SK-N-SH (cell line): ENCODE data around the gene KCNJ10. TPM values are rescaled to one million over a fixed set of nuclear protein-coding genes. Genes with fewer than 3 reads are reported as not detected.

ENCODE experiments used
- CTCF ChIA-PET: fragments of 300-600, 350-600 bp; formaldehyde crosslinking; extraction: SDS; loops from one replicate; lab custom pipeline; 2021; lab: Yijun Ruan, JAX
- POLR2A ChIA-PET: fragments of 350-600 bp; sonication (Branson Sonifier 250); formaldehyde crosslinking; extraction: SDS; loops from one replicate; lab custom pipeline; 2020; ENCODE audit warnings: antibody characterized with exemption, inconsistent platforms; lab: Yijun Ruan, JAX
- DNase-seq: peaks from one replicate; pipeline ENCODE4 v3.0.0; 2012
- H2AFZ ChIP-seq: fragments of 200-600 bp; sonication (generic); 2 replicates; pipeline ENCODE4 v1.8.1; 2016; ENCODE audit warnings: antibody characterized with exemption, mild to moderate bottlenecking, low read depth
- H3F3A ChIP-seq: fragments of 200-600 bp; sonication (generic); replicated peaks from 2 replicates; pipeline ENCODE3; 2016; ENCODE audit warnings: antibody characterized with exemption, mild to moderate bottlenecking; ENCODE audit not compliant: insufficient read depth
- H3K27ac ChIP-seq, 2 experiments: fragments of 200-500 bp in 1 of 2; fragments of 200-600 bp in 1 of 2; sonication (Bioruptor generic) in 1 of 2; sonication (generic), shearing (Covaris generic) in 1 of 2; 2 replicates each; pipeline versions ENCODE4 v1.5.1 to v1.6.1; 2014 to 2016; ENCODE audit warnings: low read depth in 2 of 2, inconsistent platforms in 1 of 2, low read length in 1 of 2, mild to moderate bottlenecking in 1 of 2, mixed read lengths in 1 of 2
- H3K27me3 ChIP-seq: fragments of 200-600 bp; sonication (generic), shearing (Covaris generic); 2 replicates; pipeline ENCODE4 v1.6.1; 2016; ENCODE audit warnings: mixed run types; ENCODE audit not compliant: insufficient read depth
- H3K36me3 ChIP-seq, 2 experiments: fragments of 200-500 bp in 1 of 2; fragments of 200-600 bp in 1 of 2; sonication (Bioruptor generic) in 1 of 2; sonication (generic) in 1 of 2; replicated peaks in 1 of 2; 2 replicates each; pipeline versions ENCODE3 to v1.5.1; 2014 to 2016; ENCODE audit warnings: low read length in 1 of 2, mild to moderate bottlenecking in 1 of 2; ENCODE audit not compliant: insufficient read depth in 2 of 2, control insufficient read depth in 1 of 2
- H3K4me1 ChIP-seq, 2 experiments: fragments of 200-500 bp in 1 of 2; fragments of 200-600 bp in 1 of 2; sonication (Bioruptor generic) in 1 of 2; sonication (generic), shearing (Covaris generic) in 1 of 2; 2 replicates each; pipeline versions ENCODE4 v1.5.1 to v1.6.1; 2014 to 2016; ENCODE audit warnings: low read depth in 1 of 2, low read length in 1 of 2, mixed run types in 1 of 2; ENCODE audit not compliant: insufficient read depth in 2 of 2, control insufficient read depth in 1 of 2
- H3K4me2 ChIP-seq: fragments of 200-600 bp; sonication (generic), shearing (Covaris generic); 2 replicates; pipeline ENCODE4 v1.6.1; 2017; ENCODE audit warnings: mixed run types
- H3K4me3 ChIP-seq, 2 experiments: fragments of 200-500 bp in 1 of 2; fragments of 200-600 bp in 1 of 2; sonication (Bioruptor generic) in 1 of 2; sonication (generic), shearing (Covaris generic) in 1 of 2; 2 replicates each; pipeline versions ENCODE4 v1.5.1 to v1.8.1; 2014 to 2016; ENCODE audit warnings: low read depth in 2 of 2, inconsistent platforms in 1 of 2, low read length in 1 of 2, mild to moderate bottlenecking in 1 of 2, mixed read lengths in 1 of 2, moderate library complexity in 1 of 2
- H3K79me2 ChIP-seq: fragments of 200-600 bp; sonication (generic); 2 replicates; pipeline ENCODE4 v1.8.1; 2017; ENCODE audit warnings: mild to moderate bottlenecking; ENCODE audit not compliant: insufficient read depth
- H3K9ac ChIP-seq: fragments of 200-600 bp; sonication (generic); 2 replicates; pipeline ENCODE4 v1.6.1; 2017; ENCODE audit warnings: mixed run types
- H3K9me2 ChIP-seq: fragments of 200-600 bp; sonication (generic); 2 replicates; pipeline ENCODE4 v1.6.1; 2017; ENCODE audit warnings: mixed run types
- H3K9me3 ChIP-seq: fragments of 200-600 bp; sonication (generic); 2 replicates; pipeline ENCODE4 v1.6.1; 2017; ENCODE audit warnings: mixed run types, mild to moderate bottlenecking, moderate library complexity
- H4K20me1 ChIP-seq: fragments of 200-600 bp; sonication (generic); 2 replicates; pipeline ENCODE4 v1.6.1; 2017; ENCODE audit warnings: mild to moderate bottlenecking, mixed run types; ENCODE audit not compliant: insufficient read depth
- CHD2 ChIP-seq: fragments of 150-350 bp; IDR thresholded peaks from 2 replicates; pipeline ENCODE4 v1.6.1; 2018; ENCODE audit warnings: low read length; ENCODE audit not compliant: partially characterized antibody
- CTCF ChIP-seq: fragments of 200-600 bp; sonication (generic); IDR thresholded peaks from 2 replicates; pipeline ENCODE4 v1.6.1; 2017; ENCODE audit warnings: antibody characterized with exemption, mild to moderate bottlenecking, moderate library complexity
- EP300 ChIP-seq, 2 experiments: IDR thresholded peaks; 2 replicates each; pipeline versions ENCODE4 v1.4.0 to v1.6.1; 2012; ENCODE audit warnings: borderline replicate concordance in 1 of 2, low read depth in 1 of 2, low read length in 1 of 2
- FOXJ3 ChIP-seq: sonication (generic); formaldehyde crosslinking; IDR thresholded peaks from 2 replicates; pipeline ENCODE4 v1.5.1; 2020; ENCODE audit warnings: mild to moderate bottlenecking, missing genetic modification reagents
- GATA2 ChIP-seq: sonication (generic); formaldehyde crosslinking; IDR thresholded peaks from 2 replicates; pipeline ENCODE4 v1.5.0; 2020; ENCODE audit warnings: mild to moderate bottlenecking, missing genetic modification reagents
- NRF1 ChIP-seq: IDR thresholded peaks from 2 replicates; pipeline ENCODE4 v1.6.1; 2012; ENCODE audit warnings: low read depth, mild to moderate bottlenecking, low read length
- PBX3 ChIP-seq: IDR thresholded peaks from 2 replicates; pipeline ENCODE4; 2012
- RAD21 ChIP-seq: IDR thresholded peaks from 2 replicates; pipeline ENCODE4 v1.6.1; 2012; ENCODE audit warnings: mild to moderate bottlenecking, low read length
- RCOR1 ChIP-seq: fragments of 150-350 bp; IDR thresholded peaks from 2 replicates; pipeline ENCODE4 v1.6.1; 2017; ENCODE audit warnings: antibody characterized with exemption, low read length
- RFX5 ChIP-seq: IDR thresholded peaks from 2 replicates; pipeline ENCODE4 v1.6.1; 2012; ENCODE audit warnings: mild to moderate bottlenecking, improper control_type of control experiment, low read length
- RXRA ChIP-seq: IDR thresholded peaks from 2 replicates; pipeline ENCODE4 v1.4.0; 2012; ENCODE audit warnings: low read depth, mild to moderate bottlenecking, borderline replicate concordance
- SIN3A ChIP-seq: IDR thresholded peaks from 2 replicates; pipeline ENCODE4 v1.6.1; 2012; ENCODE audit warnings: low read depth, mild to moderate bottlenecking, low read length, moderate library complexity, borderline replicate concordance
- SMC3 ChIP-seq: IDR thresholded peaks from 2 replicates; pipeline ENCODE4 v1.6.1; 2012; ENCODE audit warnings: low read depth, low read length, improper control_type of control experiment
- WGBS: methylation state at CpG from one replicate; pipeline ENCODE4 v1.1.6; 2017; ENCODE audit warnings: low lambda C conversion rate; 5-methylcytosine and 5-hydroxymethylcytosine counted together
- polyA plus RNA-seq, 3 experiments: library from polyadenylated mRNA; depleted of rRNA; stranded (reverse); fragments of >200 nt; gene quantifications; 2 replicates each; pipeline ENCODE4 v1.2.3, GENCODE V29; 2012

Gene KCNJ10
- polyA plus RNA-seq, 1 of the 3 experiments (the other 2 are of a cell fraction), result not detected

GRCh38 chr1:160046494-160047110 lies 23.4 kb downstream of the KCNJ10 start:
- peaks cover 0 to 11% of the 10 kb centered on the region in 2 experiments; a peak in 2 of 4 replicates for H3K4me1 ChIP-seq
- peak; percentile 49 for TF ChIP-seq CHD2
- TF ChIP-seq SMC3, result peak; percentile 40; the same call in 1 of the 2 replicates
- TF ChIP-seq CTCF, result peak; percentile 67
- peak; percentile 77 for TF ChIP-seq RAD21
- TF ChIP-seq SIN3A, result no peak
- peak; percentile 62; the same call in 1 of the 2 replicates for TF ChIP-seq GATA2 (CRISPR knock-in tag)
- TF ChIP-seq FOXJ3, result peak; percentile 36; the same call in 1 of the 2 replicates
- no peak for TF ChIP-seq NRF1
- peak in 1 of 2 experiments; percentile 27; a peak in 1 of 4 replicates for TF ChIP-seq EP300 (IDR thresholded peaks at IDR 0.05; ENCODE audit: borderline replicate concordance in 1 of 2, low read depth in 1 of 2, low read length in 1 of 2)
- no peaks in the 10 kb centered on the region for H3K9me2 ChIP-seq
- no peaks in the 10 kb centered on the region for H3F3A ChIP-seq
- CTCF ChIA-PET, result interaction anchor here (0.6 to 7.8 kb wide), 36 partner anchors 9 to 248 kb away, joined by 3 to 163 read pairs (median 5); partner anchors contain the start of genes DCAF8, IGSF8, KCNJ10 and KCNJ9
- WGBS, result 15% methylated on average over 11 of the region's 11 CpGs
- H3K27me3 ChIP-seq, result peaks cover 30% of the 10 kb centered on the region; the same call in 1 of the 2 replicates
- H3K27ac ChIP-seq, result no peak overlapping the region
- H2AFZ ChIP-seq, result no peak overlapping the region; the same call in 1 of the 2 replicates
- no peaks in the 10 kb centered on the region for H3K9me3 ChIP-seq
- H3K36me3 ChIP-seq, result no peaks in the 10 kb centered on the region
- no peak overlapping the region; the same call in 1 of the 2 replicates for H3K4me2 ChIP-seq
- DNase-seq, result peak; percentile 80
- POLR2A ChIA-PET, result interaction anchor here (1.0 kb wide), 2 partner anchors 15 to 35 kb away, joined by 3 to 4 read pairs; partner anchors contain the start of genes KCNJ9 and PIGM
- no peaks in the 10 kb centered on the region for H4K20me1 ChIP-seq
- no peak overlapping the region for H3K9ac ChIP-seq
- no peaks in the 10 kb centered on the region for H3K79me2 ChIP-seq
- no peak overlapping the region for H3K4me3 ChIP-seq

GRCh38 chr1:160045653-160046052 lies 24.3 kb downstream of the KCNJ10 start:
- H4K20me1 ChIP-seq, result no peaks in the 10 kb centered on the region
- H2AFZ ChIP-seq, result no peak overlapping the region
- no peak overlapping the region for H3K9ac ChIP-seq
- H3K9me3 ChIP-seq, result no peaks in the 10 kb centered on the region
- H3K4me1 ChIP-seq, result peaks cover 0 to 11% of the 10 kb centered on the region in 2 experiments; a peak in 2 of 4 replicates
- DNase-seq, result no peak
- H3K4me2 ChIP-seq, result no peak overlapping the region
- H3K36me3 ChIP-seq, result no peaks in the 10 kb centered on the region
- no peak overlapping the region for H3K27ac ChIP-seq
- ChIA-PET CTCF (interaction anchor here (0.8 to 7.8 kb wide), 28 partner anchors 9 to 249 kb away, joined by 3 to 163 read pairs (median 9); partner anchors contain the start of genes DCAF8, IGSF8, KCNJ10 and KCNJ9), POLR2A (no interaction called here)
- WGBS, result 36% methylated on average over 2 of the region's 2 CpGs
- H3F3A ChIP-seq, result no peaks in the 10 kb centered on the region
- no peaks in the 10 kb centered on the region for H3K79me2 ChIP-seq
- TF ChIP-seq RCOR1 (no peak), PBX3 (no peak), RFX5 (no peak), RXRA (no peak)
- no peaks in the 10 kb centered on the region for H3K9me2 ChIP-seq
- no peak overlapping the region for H3K4me3 ChIP-seq
- H3K27me3 ChIP-seq, result peaks cover 22% of the 10 kb centered on the region; the same call in 1 of the 2 replicates
